HL-60/S4 treated with retinoic acid at 250 ng/mL for 4 days and 3 days (cell line): ENCODE data around the gene SLC39A7.

Experiments used
- in situ Hi-C: fragments of 300-500 bp; cut with MboI; formaldehyde crosslinking; loops from 2 replicates; pipeline ENCODE4 v1.7.0; 2022; ENCODE audit warnings: low sequenced_read_pairs

The SLC39A7 gene

GRCh38 chr6:33169291-33170175, 31.1 kb upstream of the SLC39A7 start:
- in situ Hi-C loops: no loop called here

GRCh38 chr6:33170176-33171015, 30.3 kb upstream of the SLC39A7 start:
- in situ Hi-C loops: no loop called here

DNA sequence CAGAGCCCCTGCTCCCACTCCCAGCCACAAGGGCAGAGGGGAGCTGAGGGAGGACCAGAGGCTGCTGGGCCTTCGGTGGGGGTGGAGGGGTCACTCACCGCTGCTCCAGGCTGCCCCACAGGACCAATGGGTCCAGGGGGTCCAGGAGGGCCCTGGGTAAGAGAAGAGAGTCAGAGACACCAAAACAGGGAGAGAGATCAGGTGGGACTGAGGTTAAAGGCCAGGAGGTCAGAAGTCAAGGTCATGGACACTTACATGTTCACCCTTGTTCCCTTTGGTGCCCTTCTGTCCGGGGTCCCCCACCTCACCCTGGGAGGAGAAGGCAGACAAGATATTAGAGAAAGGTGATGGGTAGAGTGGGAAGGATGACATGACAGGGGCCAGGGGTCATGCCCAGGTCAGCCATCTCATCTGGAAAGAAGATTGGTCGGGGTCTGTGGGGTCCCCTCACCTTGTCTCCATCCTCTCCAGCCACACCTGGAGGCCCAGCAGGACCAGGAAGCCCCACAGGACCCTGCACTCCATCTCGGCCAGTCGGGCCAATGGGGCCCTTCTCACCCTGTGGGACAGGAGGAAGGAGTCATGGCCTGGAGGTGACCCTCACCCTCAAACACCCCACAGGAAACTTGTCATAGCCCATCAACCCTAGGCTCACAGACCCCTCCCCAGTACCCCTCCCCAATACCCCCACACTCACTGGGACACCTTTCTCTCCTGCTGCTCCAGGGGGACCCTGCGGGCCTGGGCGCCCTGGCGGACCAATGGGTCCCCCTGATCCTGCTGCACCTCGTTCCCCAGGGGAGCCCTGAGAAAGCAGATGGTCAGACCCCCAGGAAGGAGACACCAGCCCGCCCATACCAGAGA, 29.4 kb upstream of the SLC39A7 start:
- in situ Hi-C loops: no loop called here

DNA sequence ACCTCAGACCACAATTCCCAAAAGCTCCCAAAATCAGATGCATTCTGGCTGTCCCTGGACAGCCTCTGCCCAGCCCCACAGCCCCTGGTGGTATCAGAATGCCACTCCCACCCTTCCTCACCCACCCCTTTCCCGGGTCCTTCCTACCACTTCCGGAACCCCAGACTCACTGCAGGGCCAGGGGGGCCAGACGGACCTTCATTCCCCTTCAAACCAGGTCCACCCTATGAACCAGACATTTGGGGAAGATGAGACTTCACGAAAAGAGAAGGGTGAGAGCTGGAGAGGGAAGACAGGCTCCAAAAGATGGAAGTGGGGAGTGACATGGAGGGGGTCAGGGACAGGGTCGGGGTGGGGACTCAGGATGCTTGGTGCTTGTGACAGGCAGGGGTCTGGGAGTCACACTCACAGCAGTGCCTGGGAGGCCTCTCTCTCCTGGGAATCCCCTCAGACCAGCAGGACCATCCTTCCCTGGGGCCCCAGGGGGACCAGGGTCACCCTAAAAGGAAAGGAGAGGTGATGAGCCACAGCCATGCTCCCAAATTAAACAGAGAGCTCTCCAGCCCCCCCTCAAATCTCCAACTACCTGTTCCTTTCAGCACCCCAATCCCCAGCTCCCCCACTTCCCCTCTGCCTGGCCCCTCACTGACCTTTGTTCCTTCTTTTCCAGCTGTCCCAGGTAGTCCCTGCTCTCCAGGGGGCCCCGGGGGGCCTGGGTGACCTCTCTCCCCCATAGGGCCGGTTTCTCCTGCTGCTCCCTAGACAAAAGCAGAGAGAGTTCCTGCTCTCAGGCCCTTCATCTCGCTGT, 28.6 kb upstream of the SLC39A7 start:
- in situ Hi-C loops: no loop called here

DNA sequence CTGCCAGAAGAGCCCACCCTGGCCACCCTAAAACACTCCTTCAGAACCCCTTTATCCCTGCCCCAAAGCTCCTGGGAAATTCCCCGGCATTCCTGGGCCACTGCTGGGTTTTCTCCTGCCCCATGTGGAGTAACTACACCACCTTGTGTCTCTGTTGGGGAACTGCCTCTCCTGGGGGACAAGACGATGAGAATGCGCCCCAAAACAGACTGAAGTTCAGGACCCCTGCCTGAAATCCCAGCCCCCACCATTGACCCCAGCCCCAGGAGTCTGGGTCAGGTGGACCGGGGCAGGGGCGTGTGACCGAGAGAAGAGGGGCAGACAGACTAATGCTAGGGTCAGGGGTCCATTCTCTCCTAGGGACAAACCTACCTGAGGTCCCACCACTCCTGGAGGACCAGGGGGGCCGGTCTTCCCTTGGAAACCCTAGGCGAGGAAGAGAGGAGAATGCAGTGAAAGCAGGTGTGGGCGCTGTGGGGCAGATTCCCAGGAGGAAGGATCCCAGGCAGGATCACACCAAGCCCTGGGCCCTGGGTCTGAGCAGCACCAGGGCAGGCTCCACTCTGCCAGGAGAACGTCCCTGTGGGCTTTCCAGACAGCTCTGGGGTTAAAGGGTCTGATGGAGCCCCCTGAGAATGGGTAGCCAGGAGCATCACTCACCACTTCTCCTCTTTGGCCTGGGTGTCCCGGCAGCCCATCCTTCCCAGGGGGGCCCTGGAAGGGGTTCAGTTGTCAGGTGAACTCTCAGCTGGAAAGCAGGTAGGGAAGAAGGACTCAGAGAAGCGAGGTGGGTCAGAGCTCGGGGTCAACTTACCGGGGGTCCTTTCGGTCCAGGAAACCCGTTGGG, 27.8 kb upstream of the SLC39A7 start:
- in situ Hi-C loops: no loop called here

GRCh38 chr6:33173535-33174180, 27.0 kb upstream of the SLC39A7 start:
- in situ Hi-C loops: no loop called here

DNA sequence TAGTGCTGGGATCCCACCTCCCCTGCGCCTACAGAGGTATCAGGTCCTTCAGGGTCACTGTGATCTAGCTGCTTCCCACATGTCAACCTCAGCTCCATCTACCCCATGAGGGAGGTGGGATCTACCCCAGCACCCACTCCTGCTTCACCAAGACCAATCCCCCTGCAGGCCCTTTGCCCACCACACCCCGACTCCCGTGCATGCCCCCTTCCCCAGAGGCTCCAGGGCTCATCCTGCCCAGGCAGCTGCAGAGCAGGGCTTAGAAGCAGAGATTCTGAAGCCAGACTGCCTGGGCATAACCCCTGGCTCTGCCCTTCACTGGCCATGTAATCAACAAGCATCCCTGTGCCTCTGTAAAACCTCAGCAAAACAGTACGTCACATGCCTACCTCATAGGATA, 25.9 kb upstream of the SLC39A7 start:
- in situ Hi-C loops: no loop called here

DNA sequence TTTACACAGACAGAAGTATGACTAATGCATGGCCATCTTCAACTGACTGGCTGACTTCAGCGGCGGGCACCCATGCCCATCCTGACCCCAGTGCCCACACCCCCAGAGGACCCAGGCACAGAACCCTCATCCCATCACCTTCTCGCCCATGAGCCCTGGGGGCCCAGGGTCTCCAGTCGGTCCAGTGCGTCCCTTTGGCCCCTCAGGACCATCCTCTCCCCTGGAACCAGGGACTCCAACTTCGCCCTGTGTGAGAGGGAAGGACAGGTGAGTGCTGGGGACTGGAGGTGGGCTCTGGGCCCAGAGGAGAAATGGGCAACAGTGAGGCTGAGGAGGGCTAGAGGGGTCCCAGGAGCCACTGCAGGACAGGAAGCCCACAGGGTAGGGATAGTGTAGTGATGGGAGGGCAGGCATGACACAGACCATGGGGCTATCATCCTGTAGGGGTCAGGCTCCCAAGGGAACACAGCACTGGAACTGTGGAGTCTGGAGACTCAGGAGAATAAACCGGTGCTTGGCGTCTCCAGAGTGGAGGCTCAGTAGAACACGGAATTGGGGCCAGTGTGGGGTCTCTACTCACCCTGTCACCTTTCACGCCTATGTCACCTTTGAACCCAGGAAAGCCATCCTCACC, 25.1 kb upstream of the SLC39A7 start:
- in situ Hi-C loops: no loop called here

- in situ Hi-C loops: no loop called here
Observed at GRCh38 chr6:33176906-33177305, 23.8 kb upstream of the SLC39A7 start.

- in situ Hi-C loops: no loop called here
Observed at GRCh38 chr6:33177552-33178446, 22.9 kb upstream of the SLC39A7 start.

DNA sequence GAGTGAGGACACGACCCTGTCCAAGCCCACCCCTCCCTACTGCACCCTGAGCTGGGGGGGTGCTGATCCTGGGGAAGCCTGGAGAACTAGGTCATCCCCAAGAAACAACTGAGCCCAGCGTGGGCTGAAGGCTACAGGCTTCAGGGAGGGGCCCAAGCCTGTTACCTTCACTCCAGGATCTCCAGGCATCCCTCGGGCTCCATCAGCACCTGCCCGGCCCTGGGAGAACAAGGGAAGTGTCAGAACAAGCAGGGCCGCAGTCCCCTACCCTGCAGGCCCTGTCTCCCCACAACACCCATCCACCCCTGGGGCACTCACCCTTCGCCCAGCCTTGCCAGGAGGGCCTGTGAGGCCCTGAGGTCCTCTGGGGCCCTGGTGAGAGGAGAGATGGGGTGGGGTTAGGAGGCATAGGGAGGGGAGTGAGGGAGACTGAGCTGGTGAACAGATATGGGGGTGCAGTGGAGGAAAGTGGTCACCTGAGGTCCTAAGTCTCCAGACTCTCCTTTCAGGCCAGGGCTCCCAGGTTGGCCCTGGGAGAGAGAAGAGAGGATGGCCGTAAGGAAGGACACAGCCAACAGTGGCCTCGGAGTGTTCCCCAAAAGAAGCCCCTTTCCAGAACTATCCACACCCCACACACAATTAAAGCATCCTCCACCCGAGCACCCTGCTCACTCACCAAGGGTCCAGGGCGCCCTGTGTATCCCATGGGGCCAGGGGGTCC, 21.8 kb upstream of the SLC39A7 start:
- in situ Hi-C loops: no loop called here

GRCh38 chr6:33181141-33181540, 19.5 kb upstream of the SLC39A7 start:
- in situ Hi-C loops: no loop called here

DNA sequence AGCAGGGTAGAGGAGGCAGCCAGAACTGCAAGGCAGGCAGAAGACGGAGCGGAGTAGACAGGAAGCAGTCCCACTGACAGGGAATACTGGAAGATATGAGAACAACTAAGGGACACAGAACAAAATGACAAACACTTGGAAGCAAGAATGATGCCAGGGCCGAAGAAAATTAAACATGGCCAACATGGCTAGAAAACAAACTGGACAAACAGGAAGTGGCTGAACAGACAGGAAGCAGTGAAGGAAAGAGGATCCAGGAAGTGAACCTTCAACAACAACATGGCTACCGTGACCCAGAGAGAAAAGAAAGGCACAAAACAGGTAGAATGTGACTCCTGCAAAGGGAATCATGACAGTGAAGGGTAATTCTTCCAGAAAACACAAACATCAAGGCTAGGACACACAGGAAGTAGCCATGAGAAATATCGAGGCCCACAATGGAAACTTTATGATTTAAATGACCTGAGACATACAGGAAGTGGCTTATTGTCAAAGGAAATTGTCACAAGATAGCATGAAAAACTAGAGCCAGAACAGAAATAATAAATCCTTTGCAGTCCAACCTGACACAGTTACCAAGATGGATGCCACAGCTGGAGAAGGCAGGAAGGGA, 17.5 kb upstream of the SLC39A7 start:
- in situ Hi-C loops: no loop called here

- in situ Hi-C loops: no loop called here
Observed at GRCh38 chr6:33185190-33185589, 15.5 kb upstream of the SLC39A7 start.

DNA sequence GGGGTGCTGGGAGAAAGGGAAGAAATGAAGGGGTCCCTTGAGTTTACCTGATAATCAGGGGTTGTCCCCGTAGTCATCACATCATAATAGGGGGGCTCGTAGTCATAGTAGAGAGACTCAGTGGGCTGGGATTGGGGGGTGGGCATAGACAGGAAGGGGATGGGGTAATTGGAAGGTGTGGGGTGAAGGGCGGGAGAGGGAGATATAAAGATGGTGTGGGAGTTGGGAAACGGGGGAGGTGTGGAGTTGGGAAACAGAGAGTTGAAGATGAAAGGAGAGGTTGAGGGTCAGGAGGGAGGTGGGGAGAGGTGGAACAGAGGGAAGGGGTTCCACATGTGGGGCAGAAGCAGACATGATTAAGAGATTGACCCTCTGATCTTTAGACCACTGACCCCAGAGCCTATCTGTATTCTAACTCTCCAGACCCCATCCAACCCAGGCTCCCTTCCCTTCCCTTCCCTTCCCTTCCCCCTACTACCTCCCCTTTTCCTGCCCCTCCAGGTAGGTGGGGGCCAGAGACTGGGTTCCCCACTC, 14.9 kb upstream of the SLC39A7 start:
- in situ Hi-C loops: no loop called here

DNA sequence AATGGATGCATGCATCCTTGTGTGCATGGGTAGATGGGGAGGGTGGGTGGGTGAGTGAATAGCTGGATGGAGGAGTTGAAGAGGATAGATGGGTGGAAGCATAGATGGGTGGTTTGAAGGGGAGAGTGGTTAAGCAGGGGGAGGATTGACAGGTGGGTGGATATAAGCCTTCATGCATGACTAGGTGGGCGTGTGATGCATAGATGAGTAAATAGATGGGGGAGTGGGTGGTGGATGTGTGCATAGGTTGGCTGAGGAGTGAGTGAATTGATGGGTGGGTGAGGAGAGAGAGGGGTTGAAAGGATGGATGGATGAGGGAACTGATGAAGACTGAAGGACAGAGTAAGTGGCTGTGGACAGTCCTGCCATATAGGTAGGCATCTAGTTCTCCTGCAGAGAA, 12.9 kb upstream of the SLC39A7 start:
- in situ Hi-C loops: no loop called here
